Colonic mucosa (tissue), 4 donors: ENCODE results near the gene TRPV3. TPM values are rescaled to one million over a fixed set of nuclear protein-coding genes. Genes with fewer than 3 reads are reported as not detected.
A peak's percentile ranks its signal among the peaks of the same experiment; 100 is the strongest.

Experiments used
- DNase-seq: peaks from one replicate; pipeline ENCODE4 v3.0.0-alpha.2; 2020
- H3K27ac ChIP-seq: fragments of 200-600 bp; one replicate; pipeline ENCODE4 v1.8.0; 2021
- H3K27me3 ChIP-seq: fragments of 200-600 bp; one replicate; pipeline ENCODE4 v1.8.0; 2021
- H3K36me3 ChIP-seq: fragments of 200-600 bp; one replicate; pipeline ENCODE4 v1.8.0; 2021
- H3K4me1 ChIP-seq: fragments of 200-600 bp; one replicate; pipeline ENCODE4 v1.8.0; 2021; ENCODE audit warnings: mild to moderate bottlenecking
- H3K4me3 ChIP-seq: fragments of 200-600 bp; one replicate; pipeline ENCODE4 v1.8.0; 2021
- H3K9ac ChIP-seq, 2 donors: one replicate each; pipeline ENCODE4 v1.7.0; 2013; ENCODE audit warnings: control low read depth in 2 of 2, low read depth in 2 of 2, low read length in 2 of 2
- H3K9me3 ChIP-seq: fragments of 200-600 bp; one replicate; pipeline ENCODE4 v1.8.0; 2021
- CTCF ChIP-seq: fragments of 200-600 bp; IDR thresholded peaks from one replicate; pipeline ENCODE4 v1.8.0; 2022; ENCODE audit warnings: antibody characterized with exemption, mild to moderate bottlenecking
- intact Hi-C: fragments of 100-400 bp; cut with DNase I; formaldehyde crosslinking; loops from one replicate; pipeline ENCODE4 v1.14.1; 2022
- total RNA-seq, 2 donors: library from RNA; stranded (reverse); fragmentation: NEBNext Ultra II Directional in 1 of 2; extraction: Animal tissue kit (Norgen Biotek cat#: 25700) in 1 of 2; gene quantifications; one replicate each; pipeline ENCODE4 v1.2.1, GENCODE V29; 2021
- donor health status: healthy.
- donor health status: DM: no; HTN: no; CAD: no.
- donor health status: DM: no; HTN: no; CAD: no.

The TRPV3 gene
- 1 to 10 TPM; 2.3 to 7.4 TPM for total RNA-seq

GRCh38 chr17:3557768-3558583 lies at the start of gene TRPV3:
Gene TRPV3, minus strand, starts transcription at chr17:3557812. Its CDS starts 2,962 bp downstream, at chr17:3554850.
- Histone ChIP-seq H3K27me3 (no peaks in the 10 kb centered on the region), H3K4me1 (peaks cover 4% of the 10 kb centered on the region), H3K36me3 (no peaks in the 10 kb centered on the region), H3K9ac (peak within 1 kb of the TSS; percentile 19 to 24), H3K27ac (peak within 1 kb of the TSS; percentile 60), H3K4me3 (peak within 1 kb of the TSS; percentile 11), H3K9me3 (no peaks in the 10 kb centered on the region)
- intact Hi-C loops = no loop called here
- no peak for TF ChIP-seq CTCF
- peak; percentile 87 for DNase-seq

- Histone ChIP-seq H3K27me3 (no peaks in the 10 kb centered on the region), H3K4me3 (no peak overlapping the region), H3K9me3 (no peaks in the 10 kb centered on the region), H3K36me3 (no peaks in the 10 kb centered on the region), H3K27ac (no peak overlapping the region), H3K4me1 (no peaks in the 10 kb centered on the region), H3K9ac (no peak overlapping the region)
- DNase-seq = no peak
- no peak for TF ChIP-seq CTCF
- intact Hi-C loops = no loop called here
Observed at GRCh38 chr17:3603870-3604259, 46.3 kb upstream of the TRPV3 start.

- Histone ChIP-seq H3K27ac (no peak overlapping the region), H3K4me3 (no peak overlapping the region), H3K4me1 (no peaks in the 10 kb centered on the region), H3K36me3 (no peaks in the 10 kb centered on the region), H3K9me3 (no peaks in the 10 kb centered on the region), H3K9ac (no peak overlapping the region), H3K27me3 (no peaks in the 10 kb centered on the region)
- intact Hi-C loops = no loop called here
- no peak for DNase-seq
- no peak for TF ChIP-seq CTCF
Observed at GRCh38 chr17:3603119-3603869, 45.7 kb upstream of the TRPV3 start.

GRCh38 chr17:3602499-3602898 lies 44.9 kb upstream of the TRPV3 start:
- no peak for DNase-seq
- H3K36me3 ChIP-seq = no peaks in the 10 kb centered on the region
- TF ChIP-seq CTCF = peak; percentile 17
- no peaks in the 10 kb centered on the region for H3K9me3 ChIP-seq
- no peak overlapping the region for H3K27ac ChIP-seq
- no peaks in the 10 kb centered on the region for H3K4me1 ChIP-seq
- intact Hi-C loops = no loop called here
- no peak overlapping the region for H3K4me3 ChIP-seq
- H3K27me3 ChIP-seq = no peaks in the 10 kb centered on the region
- H3K9ac ChIP-seq = no peak overlapping the region

GRCh38 chr17:3600529-3601205 lies 43.1 kb upstream of the TRPV3 start:
- DNase-seq = no peak
- H3K27ac ChIP-seq = no peak overlapping the region
- H3K9ac ChIP-seq = no peak overlapping the region
- no peaks in the 10 kb centered on the region for H3K9me3 ChIP-seq
- H3K4me1 ChIP-seq = no peaks in the 10 kb centered on the region
- TF ChIP-seq CTCF = no peak
- H3K4me3 ChIP-seq = no peak overlapping the region
- H3K27me3 ChIP-seq = no peaks in the 10 kb centered on the region
- H3K36me3 ChIP-seq = no peaks in the 10 kb centered on the region
- intact Hi-C loops = no loop called here
